HCT116 (cell line): ENCODE measurements around the gene IL20RB.

Experiments
- EZH2phosphoT487 ChIP-seq: fragments of 200-600 bp; IDR thresholded peaks from 2 replicates; pipeline ENCODE4 v1.6.1; 2018; ENCODE audit warnings: antibody characterized with exemption, borderline replicate concordance
- POLR2A ChIP-seq: IDR thresholded peaks from 2 replicates; pipeline ENCODE4 v1.7.0; 2011; ENCODE audit warnings: borderline replicate concordance; ENCODE audit not compliant: insufficient read depth, insufficient read length; ENCODE audit errors: extremely low read depth
- POLR2AphosphoS5 ChIP-seq: IDR thresholded peaks from 2 replicates; pipeline ENCODE4 v1.6.1; 2011; ENCODE audit warnings: mild to moderate bottlenecking, low read depth, low read length, moderate library complexity
- SIN3A ChIP-seq: IDR thresholded peaks from 2 replicates; pipeline ENCODE4 v1.6.1; 2012; ENCODE audit warnings: low read depth
- TCF7L2 ChIP-seq: IDR thresholded peaks from 2 replicates; pipeline ENCODE4 v1.7.0; 2011; ENCODE audit warnings: borderline replicate concordance, inconsistent platforms; ENCODE audit not compliant: insufficient read depth, insufficient read length; ENCODE audit errors: extremely low read depth

- TF ChIP-seq POLR2AphosphoS5 (no peak), EZH2phosphoT487 (no peak), SIN3A (no peak), TCF7L2 (no peak), POLR2A (no peak)
These were observed 10.8 kb upstream of the IL20RB start for GRCh38 chr3:136946978-136947377.
